GDM1 (cell line): ENCODE data around the gene DHRS3.

Source experiments
- DNase-seq: peaks from one replicate; lab custom pipeline; 2025; lab: John Stamatoyannopoulos, UW

The DHRS3 gene

GRCh38 chr1:12637693-12638092 lies 19.7 kb upstream of the DHRS3 start:
- DNase-seq, result no peak

- no peak for DNase-seq
Measured at GRCh38 chr1:12636098-12636950, 18.3 kb upstream of the DHRS3 start.

GRCh38 chr1:12634696-12635202 lies 16.7 kb upstream of the DHRS3 start:
- DNase-seq, result no peak

DNA sequence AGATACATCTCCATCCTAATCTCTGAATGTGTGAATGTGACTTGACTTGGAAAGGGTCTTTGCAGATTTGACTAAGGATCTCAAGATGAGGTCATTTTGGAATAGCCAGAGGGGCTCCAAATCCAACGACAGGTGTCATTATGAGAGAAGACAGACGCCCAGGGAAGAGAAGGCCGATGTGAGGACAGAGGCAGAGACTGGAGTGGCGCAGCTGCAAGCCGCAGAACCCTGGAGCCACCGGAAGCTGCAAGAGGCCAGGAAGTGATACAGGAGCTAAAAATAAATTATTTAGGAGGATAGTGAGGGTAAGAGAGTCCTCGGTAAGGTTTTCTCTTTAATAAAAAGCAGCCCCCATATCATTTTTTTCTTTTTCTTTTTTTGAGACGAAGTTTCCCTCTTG lies 16.1 kb upstream of the DHRS3 start:
- DNase-seq, result no peak

GRCh38 chr1:12631571-12631970 lies 13.6 kb upstream of the DHRS3 start:
- DNase-seq, result no peak

GRCh38 chr1:12630946-12631530 lies 13.0 kb upstream of the DHRS3 start:
- DNase-seq, result no peak

- DNase-seq, result no peak
Measured at GRCh38 chr1:12629985-12630760, 12.2 kb upstream of the DHRS3 start.

- no peak for DNase-seq
Measured at GRCh38 chr1:12629511-12629956, 11.5 kb upstream of the DHRS3 start.

DNA sequence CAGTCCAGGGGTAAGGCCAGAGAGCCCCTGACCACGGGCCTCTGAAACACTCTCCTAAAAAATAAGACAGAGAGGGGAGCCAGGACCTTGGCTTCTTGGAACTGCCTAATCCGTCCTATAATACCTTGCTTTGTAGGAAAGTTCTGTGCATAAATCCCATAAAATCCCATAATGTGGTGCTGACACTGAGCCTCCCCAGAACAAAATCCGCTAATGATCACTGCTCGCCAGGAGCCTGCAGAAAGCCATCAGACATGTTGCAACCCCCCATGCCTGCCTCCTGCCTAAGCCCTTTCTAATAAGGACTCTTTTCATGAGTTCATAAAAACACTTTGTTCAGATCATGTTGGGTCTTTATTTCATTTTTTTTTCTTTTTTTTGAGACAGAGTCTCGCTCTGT lies 9.3 kb upstream of the DHRS3 start:
- no peak for DNase-seq

GRCh38 chr1:12626888-12627287 lies 8.9 kb upstream of the DHRS3 start:
- no peak for DNase-seq

DNA sequence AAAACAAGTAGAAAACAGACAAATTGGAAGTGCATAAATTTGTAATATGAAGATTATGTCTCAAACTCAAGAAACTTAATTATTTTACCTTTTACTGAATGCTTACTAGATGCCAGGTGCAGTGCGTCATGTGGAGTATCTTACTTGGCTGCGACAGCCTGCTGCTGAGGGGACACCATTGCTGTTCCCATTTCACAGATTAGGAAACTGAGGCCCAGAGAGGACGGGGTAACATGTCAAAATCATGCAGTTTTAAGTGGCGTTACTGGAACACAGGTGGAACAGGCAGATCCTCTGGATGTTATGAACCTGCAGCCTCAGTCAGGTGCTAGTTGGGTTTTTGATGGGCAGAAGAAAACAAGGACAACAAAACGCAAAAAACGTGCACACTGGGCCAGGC lies 7.3 kb upstream of the DHRS3 start:
- DNase-seq, result no peak

DNA sequence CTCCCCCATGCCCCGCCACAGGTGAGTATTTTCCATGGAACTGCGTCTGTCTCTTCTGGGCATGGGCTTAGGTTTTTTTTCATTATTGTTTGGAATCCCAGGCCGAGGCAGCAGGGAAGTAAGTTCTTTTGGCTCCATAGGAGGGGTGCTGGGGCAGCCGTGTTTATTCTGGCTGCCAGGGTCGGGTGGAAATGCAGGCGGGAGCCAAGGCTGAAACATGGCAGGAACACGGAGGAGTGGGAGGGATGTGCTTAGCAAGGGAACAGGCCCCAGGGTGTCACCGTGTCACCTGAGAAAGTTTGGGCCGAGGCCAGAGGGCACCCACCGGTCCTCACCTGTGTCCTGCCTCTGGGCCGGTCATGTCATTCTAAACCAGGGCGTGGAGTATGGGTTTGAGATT lies 4.5 kb upstream of the DHRS3 start:
- no peak for DNase-seq

- no peak for DNase-seq
Measured at GRCh38 chr1:12621346-12622335, 3.6 kb upstream of the DHRS3 start.

GRCh38 chr1:12620931-12621330 lies 2.9 kb upstream of the DHRS3 start:
- no peak for DNase-seq

DNA sequence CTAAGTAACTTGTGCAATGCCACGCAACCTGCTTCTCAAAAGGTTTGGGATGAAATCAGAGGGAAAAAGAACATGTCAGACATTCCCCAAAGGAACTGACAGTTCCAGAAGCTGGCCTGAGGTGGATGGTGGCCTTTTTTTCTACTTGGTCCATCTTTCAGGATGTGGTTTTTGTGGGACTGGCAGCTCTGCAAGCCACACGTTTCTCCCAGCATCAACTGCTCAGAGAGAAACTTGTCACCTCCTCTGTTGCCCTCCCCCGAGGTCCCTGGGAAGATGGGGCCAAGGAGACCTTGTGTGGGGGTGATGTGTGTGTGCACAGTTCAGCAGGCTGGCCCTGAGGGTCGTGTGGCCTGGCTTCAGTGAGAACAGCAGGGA lies 2.5 kb upstream of the DHRS3 start:
- DNase-seq, result peak; percentile 49

DNA sequence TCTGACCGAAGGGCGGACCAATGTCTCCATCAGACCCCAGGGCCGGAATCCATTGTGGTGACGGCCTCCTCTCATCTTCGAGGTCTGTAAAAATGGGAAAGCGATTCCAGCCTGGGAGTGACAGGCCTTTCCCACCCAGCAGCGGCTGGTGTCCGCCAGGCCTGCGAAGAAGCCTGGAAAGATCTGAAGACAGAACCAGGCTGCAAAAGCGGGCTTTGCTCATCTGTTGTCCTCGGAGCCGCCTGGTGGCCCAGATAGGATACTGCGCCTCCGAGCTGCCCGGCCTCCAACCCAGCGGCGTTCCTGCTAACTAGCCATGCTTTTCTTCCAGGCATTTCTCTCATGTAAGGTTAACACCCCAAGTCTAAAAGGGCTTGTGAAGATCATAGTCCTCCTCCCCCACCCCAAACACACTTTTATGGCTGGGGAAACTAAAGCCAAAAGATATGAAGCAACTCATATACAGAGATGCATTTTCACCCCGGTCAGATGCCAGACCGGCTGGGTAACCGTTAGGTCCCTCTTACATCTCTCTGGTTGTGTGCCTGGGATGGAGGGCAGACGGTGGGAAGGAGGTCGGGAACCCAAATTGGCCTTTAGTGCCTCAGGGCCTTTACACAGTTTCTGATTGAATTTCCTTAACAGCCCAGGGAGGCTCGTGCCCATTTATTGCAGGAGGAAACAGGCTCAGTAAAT lies 1.9 kb upstream of the DHRS3 start:
- peak; percentile 66 for DNase-seq

GRCh38 chr1:12618965-12619791 lies 1.2 kb upstream of the DHRS3 start:
- DNase-seq, result peak; percentile 46

- DNase-seq, result no peak
Measured at GRCh38 chr1:12618661-12618964, 603 bp upstream of the DHRS3 start.

DNA sequence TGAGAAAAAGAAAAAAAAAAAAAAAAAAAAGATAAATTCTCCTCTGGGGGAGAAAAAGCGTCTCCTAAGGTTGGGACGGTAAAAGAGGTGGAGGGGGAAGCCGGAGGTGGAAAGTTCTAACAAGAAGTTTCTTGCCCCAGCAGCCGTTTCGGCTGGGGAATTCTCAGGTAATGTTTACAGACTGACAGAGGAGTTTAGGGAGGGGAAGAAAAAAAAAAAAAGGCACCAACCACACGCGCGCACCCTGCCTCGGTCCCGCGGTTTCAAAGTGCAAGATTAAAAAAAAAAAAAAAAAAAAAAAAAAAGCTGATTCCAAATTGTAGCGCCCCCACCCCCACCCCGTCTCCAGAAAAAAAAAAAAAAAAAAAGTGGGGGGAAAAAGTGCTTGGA lies 504 bp downstream of the DHRS3 start:
- no peak for DNase-seq

DNA sequence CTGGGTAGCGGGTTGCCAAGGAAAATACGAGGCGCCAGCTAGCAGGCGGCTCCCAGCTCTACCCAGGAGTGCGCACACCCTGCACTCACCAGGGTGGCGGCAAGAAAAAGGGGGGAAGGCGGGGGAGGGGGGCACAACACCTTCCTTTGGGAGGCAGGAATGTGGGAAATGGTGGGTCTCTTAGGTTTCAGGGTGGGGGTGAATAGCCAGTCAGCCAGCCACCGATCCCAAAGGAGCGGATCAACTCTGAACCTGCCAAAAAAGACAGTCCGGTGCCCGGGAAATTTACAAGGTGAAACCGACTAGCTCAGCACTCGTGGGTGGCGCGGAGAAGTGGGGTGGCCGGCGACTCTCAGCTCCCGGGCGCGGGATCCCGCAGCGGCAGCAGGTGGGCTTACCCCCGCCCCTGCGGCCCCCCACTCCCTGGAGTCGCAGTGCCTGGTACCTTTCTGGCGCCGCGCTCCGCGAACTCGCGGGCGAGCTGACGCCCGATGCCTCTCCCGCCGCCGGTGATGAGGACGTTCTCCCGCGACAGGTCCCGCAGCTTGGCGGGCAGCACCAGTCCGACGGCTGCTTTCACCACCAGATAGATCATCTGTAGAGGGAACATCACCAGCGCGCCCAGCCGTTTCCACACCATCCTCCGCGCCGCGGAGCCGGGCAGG lies 1.2 kb downstream of the DHRS3 start:
- no peak for DNase-seq
